SK-N-SH (cell line): ENCODE measurements around the gene WT1.

Source experiments
- CTCF ChIP-seq: fragments of 200-600 bp; sonication (generic); IDR thresholded peaks from 2 replicates; pipeline ENCODE4 v1.6.1; 2017; ENCODE audit warnings: antibody characterized with exemption, mild to moderate bottlenecking, moderate library complexity
- RAD21 ChIP-seq: IDR thresholded peaks from 2 replicates; pipeline ENCODE4 v1.6.1; 2012; ENCODE audit warnings: mild to moderate bottlenecking, low read length
- RXRA ChIP-seq: IDR thresholded peaks from 2 replicates; pipeline ENCODE4 v1.4.0; 2012; ENCODE audit warnings: low read depth, mild to moderate bottlenecking, borderline replicate concordance
- TEAD4 ChIP-seq: IDR thresholded peaks from 2 replicates; pipeline ENCODE4 v1.4.0; 2012; ENCODE audit warnings: mild to moderate bottlenecking, borderline replicate concordance; ENCODE audit not compliant: insufficient read depth

GRCh38 chr11:32374261-32374711 is 61.1 kb downstream of the WT1 start:
- TF ChIP-seq RAD21 (peak; percentile 43), RXRA (no peak), CTCF (peak; percentile 59), TEAD4 (no peak)
